Lower lobe of right lung (tissue), 2 donors: ENCODE results near the gene SNX27. TPM values are rescaled to one million over a fixed set of nuclear protein-coding genes. Genes with fewer than 3 reads are reported as not detected.
"Not testable (repeated sequence)": the region's sequence is repeated elsewhere in the genome, so short reads cannot be mapped to it uniquely, and the experiment has no call there.

ENCODE experiments used
- ATAC-seq, 2 donors: fragments of 200-7000 bp; cut with Tn5 transposase; one replicate each; pipeline ENCODE4 v1.9.1; 2020 to 2022; ENCODE audit warnings: mild to moderate bottlenecking in 2 of 2, moderate library complexity in 2 of 2
- DNase-seq: peaks from one replicate; pipeline ENCODE4 v3.0.0-alpha.2; 2020
- H3K27ac ChIP-seq: fragments of 200-600 bp; one replicate; pipeline ENCODE4 v1.8.0; 2022
- H3K27me3 ChIP-seq: fragments of 200-600 bp; one replicate; pipeline ENCODE4 v1.8.0; 2022; ENCODE audit warnings: low read depth
- H3K36me3 ChIP-seq: fragments of 200-600 bp; one replicate; pipeline ENCODE4 v1.8.0; 2022; ENCODE audit warnings: mild to moderate bottlenecking
- H3K4me1 ChIP-seq: fragments of 200-600 bp; one replicate; pipeline ENCODE4 v1.8.0; 2022
- H3K4me3 ChIP-seq: fragments of 200-600 bp; one replicate; pipeline ENCODE4 v1.8.0; 2022; ENCODE audit warnings: mild to moderate bottlenecking
- H3K9me3 ChIP-seq: fragments of 200-600 bp; one replicate; pipeline ENCODE4 v1.8.0; 2022
- intact Hi-C: fragments of 100-400 bp; cut with DNase I; formaldehyde crosslinking; loops from one replicate; pipeline ENCODE4 v1.11.0; 2022
- total RNA-seq: library from RNA; stranded (reverse); fragmentation: NEBNext Ultra II Directional; extraction: Animal tissue kit (Norgen Biotek cat#: 25700); gene quantifications from one replicate; pipeline ENCODE4 v1.2.1, GENCODE V29; 2021
- TF ChIP-seq, protein P1 (sequence below): fragments of 200-600 bp; IDR thresholded peaks from one replicate; pipeline ENCODE4 v1.8.0; 2022; ENCODE audit warnings: antibody characterized with exemption, mild to moderate bottlenecking
- donor health status: DM: no; HTN: yes; CAD: no; lungs with severe emphysema.

Gene SNX27
- total RNA-seq, 1 donor from 2014 or later: 66.5 TPM

- H3K27me3 ChIP-seq: no peaks in the 10 kb centered on the region
- no peak overlapping the region for H3K4me3 ChIP-seq
- intact Hi-C loops: no loop called here
- DNase-seq (no peak), ATAC-seq (no peak)
- H3K9me3 ChIP-seq: no peaks in the 10 kb centered on the region
- H3K27ac ChIP-seq: no peak overlapping the region
- TF ChIP-seq, protein P1, sequence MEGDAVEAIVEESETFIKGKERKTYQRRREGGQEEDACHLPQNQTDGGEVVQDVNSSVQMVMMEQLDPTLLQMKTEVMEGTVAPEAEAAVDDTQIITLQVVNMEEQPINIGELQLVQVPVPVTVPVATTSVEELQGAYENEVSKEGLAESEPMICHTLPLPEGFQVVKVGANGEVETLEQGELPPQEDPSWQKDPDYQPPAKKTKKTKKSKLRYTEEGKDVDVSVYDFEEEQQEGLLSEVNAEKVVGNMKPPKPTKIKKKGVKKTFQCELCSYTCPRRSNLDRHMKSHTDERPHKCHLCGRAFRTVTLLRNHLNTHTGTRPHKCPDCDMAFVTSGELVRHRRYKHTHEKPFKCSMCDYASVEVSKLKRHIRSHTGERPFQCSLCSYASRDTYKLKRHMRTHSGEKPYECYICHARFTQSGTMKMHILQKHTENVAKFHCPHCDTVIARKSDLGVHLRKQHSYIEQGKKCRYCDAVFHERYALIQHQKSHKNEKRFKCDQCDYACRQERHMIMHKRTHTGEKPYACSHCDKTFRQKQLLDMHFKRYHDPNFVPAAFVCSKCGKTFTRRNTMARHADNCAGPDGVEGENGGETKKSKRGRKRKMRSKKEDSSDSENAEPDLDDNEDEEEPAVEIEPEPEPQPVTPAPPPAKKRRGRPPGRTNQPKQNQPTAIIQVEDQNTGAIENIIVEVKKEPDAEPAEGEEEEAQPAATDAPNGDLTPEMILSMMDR: no peak
- H3K36me3 ChIP-seq: peaks cover 7% of the 10 kb centered on the region
- H3K4me1 ChIP-seq: peaks cover 16% of the 10 kb centered on the region
Measured at GRCh38 chr1:151641229-151641628, 29.4 kb downstream of the SNX27 start.

GRCh38 chr1:151643085-151643484 is 31.2 kb downstream of the SNX27 start:
- DNase-seq, H3K27me3 ChIP-seq, H3K4me3 ChIP-seq, H3K9me3 ChIP-seq, H3K4me1 ChIP-seq, intact Hi-C loops, H3K27ac ChIP-seq, H3K36me3 ChIP-seq, ATAC-seq: not testable (repeated sequence)

DNA sequence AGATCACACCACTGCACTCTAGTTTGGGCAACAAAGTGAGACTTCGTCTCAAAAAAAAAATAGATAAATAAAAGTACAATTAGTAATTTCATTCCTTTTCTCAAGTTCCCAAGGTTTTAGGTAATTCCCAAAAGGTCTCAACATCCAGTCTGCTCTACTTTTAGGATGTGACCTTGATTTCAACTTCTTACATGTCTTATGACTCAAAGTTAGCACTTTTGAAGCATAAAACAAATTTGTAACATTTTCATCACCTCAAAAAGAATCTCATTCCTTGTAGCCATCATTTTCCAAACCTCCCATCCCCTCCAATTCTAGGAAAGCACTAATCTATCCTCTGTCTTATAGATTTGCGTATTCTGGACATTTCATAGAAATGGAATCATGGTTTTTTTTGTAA is 32.2 kb downstream of the SNX27 start:
- TF ChIP-seq, protein P1: no peak
- Histone ChIP-seq H3K4me1 (no peaks in the 10 kb centered on the region), H3K9me3 (no peaks in the 10 kb centered on the region), H3K4me3 (no peak overlapping the region), H3K27me3 (no peaks in the 10 kb centered on the region), H3K36me3 (peaks cover 15% of the 10 kb centered on the region), H3K27ac (no peak overlapping the region)
- no peak for ATAC-seq
- no peak for DNase-seq
- intact Hi-C loops: no loop called here

GRCh38 chr1:151653397-151653796 is 41.5 kb downstream of the SNX27 start:
- H3K4me1 ChIP-seq: peaks cover 28% of the 10 kb centered on the region
- TF ChIP-seq, protein P1: no peak
- peaks cover 15% of the 10 kb centered on the region for H3K36me3 ChIP-seq
- H3K27ac ChIP-seq: peak overlapping the region; percentile 37
- intact Hi-C loops: no loop called here
- ATAC-seq (peak; percentile 79 to 82), DNase-seq (no peak)
- H3K4me3 ChIP-seq: no peak overlapping the region
- no peaks in the 10 kb centered on the region for H3K9me3 ChIP-seq
- no peaks in the 10 kb centered on the region for H3K27me3 ChIP-seq

DNA sequence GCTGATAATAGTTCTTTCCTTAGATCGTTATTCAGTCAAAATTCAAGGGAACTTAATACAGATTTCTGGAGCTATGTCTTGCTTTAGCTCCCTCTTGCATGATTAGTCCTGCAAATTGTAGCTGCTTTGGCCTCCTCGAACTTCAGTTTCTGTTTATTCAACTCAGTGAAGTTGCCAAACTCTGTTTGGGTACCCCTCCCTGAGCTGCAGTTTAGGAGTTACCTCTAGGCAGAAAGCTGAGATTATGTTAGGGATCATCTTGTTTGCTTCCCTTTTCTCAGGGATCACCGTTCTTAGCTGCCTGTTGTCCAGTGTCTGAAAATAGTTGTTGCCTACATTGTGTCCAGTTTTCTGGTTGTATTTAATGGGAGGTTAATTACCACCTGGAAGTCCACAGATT is 43.5 kb downstream of the SNX27 start:
- TF ChIP-seq, protein P1: no peak
- Histone ChIP-seq H3K4me3 (no peak overlapping the region), H3K4me1 (peaks cover 28% of the 10 kb centered on the region), H3K27ac (peak overlapping the region; percentile 37), H3K9me3 (no peaks in the 10 kb centered on the region), H3K36me3 (peaks cover 29% of the 10 kb centered on the region), H3K27me3 (no peaks in the 10 kb centered on the region)
- intact Hi-C loops: no loop called here
- DNase-seq: no peak
- ATAC-seq: peak in 1 of 2 donors; percentile 24

DNA sequence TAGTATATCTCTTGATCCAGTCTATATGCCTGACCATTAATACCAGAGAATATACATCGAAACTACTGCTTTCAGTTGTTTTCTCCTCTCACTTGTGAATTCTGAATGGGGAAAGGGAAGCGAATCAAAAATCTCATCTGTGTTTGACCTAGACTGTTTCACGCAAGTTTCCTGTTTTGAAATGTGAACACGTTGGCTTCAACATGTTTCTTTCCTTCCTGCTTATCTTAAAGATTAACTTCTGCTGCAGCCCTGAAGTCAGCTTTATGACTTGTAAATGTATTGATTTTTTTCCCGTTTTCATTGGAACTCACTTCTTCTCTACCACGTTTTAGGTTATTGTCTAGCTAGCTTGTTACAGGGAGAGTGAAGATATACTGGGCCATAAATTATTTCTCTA is 49.9 kb downstream of the SNX27 start:
- ATAC-seq (no peak), DNase-seq (no peak)
- Histone ChIP-seq H3K4me1 (no peaks in the 10 kb centered on the region), H3K36me3 (peaks cover 73% of the 10 kb centered on the region), H3K9me3 (no peaks in the 10 kb centered on the region), H3K4me3 (no peak overlapping the region), H3K27ac (no peak overlapping the region), H3K27me3 (no peaks in the 10 kb centered on the region)
- intact Hi-C loops: no loop called here
- TF ChIP-seq, protein P1: no peak
